HG02642 (cell line): ENCODE results near the gene TNFRSF18.
"Not testable (repeated sequence)": the region's sequence is repeated elsewhere in the genome, so short reads cannot be mapped to it uniquely, and the experiment has no call there.

Source experiments
- ATAC-seq: cut with Tn5 transposase; IDR thresholded peaks from one replicate; pipeline ENCODE4 v1.9.1; 2021; ENCODE audit warnings: mild to moderate bottlenecking; ENCODE audit not compliant: unreplicated experiment, poor library complexity

The TNFRSF18 gene

DNA sequence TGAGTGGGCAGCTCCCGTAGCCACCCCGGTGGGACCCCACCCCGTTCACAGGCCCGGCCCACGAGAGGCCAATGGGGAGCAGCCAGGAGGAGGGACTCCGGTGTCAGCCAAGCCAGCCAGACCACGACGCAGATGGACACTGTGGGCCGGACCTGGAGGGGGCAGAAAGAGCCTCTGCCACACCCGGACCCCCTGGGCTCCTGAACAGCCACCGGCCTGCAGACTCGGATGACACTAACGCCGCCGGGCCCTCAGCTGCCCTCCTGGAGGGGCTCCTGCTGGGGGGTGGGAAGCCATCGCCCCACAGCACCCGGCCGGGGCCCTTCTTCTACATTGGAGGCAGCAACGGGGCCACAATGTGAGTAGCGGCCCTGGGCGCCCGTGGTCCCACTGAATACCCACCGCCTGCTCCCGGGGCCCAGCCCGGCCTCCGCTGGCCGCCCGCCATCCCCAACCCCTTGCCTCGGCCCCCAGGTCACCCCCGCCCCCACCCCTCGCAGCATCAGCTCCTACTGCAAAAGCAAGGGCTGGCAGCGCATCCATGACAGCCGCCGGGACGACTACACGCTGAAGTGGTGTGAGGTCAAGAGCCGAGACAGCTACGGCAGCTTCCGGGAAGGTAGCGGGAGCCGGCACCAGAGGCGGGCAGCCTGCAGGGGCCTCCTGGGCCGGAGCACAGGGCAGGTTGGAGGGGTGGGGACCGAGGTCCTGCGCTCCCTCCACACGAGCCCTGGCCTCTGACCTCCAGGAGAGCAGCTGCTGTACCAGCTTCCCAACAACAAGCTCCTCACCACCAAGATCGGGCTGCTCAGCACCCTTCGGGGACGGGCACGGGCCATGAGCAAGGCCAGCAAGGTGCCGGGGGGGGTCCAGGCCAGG lies 26.2 kb downstream of the TNFRSF18 start:
- ATAC-seq: no peak

DNA sequence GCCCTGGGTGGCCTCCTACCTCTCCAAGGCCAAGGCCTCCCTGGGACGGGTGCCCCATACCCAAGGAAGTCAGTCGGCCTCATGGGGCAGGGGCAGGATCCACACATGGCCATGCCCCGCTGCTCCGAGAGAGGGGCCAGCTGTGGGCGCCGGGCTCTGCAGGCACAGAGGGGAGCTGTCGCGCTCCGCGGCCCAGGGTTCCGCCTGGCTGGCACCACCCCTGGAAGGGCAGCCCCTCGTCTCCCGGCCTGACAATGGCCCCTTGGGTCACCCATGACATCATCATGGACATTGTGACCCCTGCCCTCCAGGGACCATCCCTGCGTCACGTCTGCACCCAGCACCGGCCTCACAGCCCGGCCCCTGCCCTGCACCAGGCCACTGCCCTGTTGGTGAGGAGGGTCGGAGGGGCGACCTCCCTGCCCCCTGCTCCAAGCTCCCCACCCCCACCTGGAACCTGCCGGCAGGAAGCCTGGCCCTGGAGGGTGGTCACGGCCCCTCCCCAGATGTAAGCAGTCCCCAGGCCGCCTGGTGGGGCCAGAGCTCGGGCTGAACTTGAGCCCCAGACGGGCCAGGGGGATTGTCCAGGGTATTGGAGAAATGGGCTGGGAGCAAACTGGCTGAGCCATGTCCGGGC lies 26.9 kb downstream of the TNFRSF18 start:
- no peak for ATAC-seq

- no peak for ATAC-seq
Measured at GRCh38 chr1:1178794-1179331, 27.5 kb downstream of the TNFRSF18 start.

DNA sequence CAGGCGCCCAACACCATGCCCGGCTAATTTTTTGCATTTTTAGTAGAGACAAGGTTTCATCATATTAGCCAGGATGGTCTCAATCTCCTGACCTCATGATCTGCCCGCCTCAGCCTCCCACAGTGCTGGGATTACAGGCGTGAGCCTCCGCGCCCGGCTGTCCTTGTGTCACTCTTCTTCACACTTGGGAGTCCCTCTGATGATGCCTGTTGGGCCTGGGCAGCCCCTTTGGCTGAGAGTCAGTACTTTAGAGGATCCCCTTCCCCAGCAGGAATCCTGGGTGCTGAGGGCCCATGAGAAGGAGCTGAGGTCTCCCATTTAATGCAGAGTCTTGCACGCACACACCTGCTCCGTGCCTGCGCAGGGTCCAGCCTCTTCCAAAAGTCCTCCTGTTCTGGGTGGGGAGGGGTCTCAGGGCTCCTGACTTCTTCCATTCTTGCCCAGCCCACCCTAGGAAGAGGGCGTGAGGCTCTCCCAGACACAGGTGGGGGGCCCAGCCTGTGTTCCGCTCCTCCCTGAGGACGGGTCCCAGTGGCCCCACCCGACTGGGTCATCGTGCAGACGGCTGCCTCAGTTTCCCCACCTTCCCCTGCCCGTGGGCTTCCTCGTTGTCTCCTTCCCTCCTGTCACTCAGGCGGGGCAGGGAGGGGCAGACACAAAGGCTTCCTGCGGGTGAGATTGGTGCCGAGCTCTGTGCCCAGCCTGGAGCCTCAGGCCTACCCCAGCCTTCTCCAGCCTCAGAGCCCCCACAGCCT lies 28.8 kb downstream of the TNFRSF18 start:
- no peak for ATAC-seq

- ATAC-seq: no peak
Measured at GRCh38 chr1:1176931-1177330, 29.5 kb downstream of the TNFRSF18 start.

GRCh38 chr1:1176063-1176761 lies 30.2 kb downstream of the TNFRSF18 start:
- ATAC-seq: not testable (repeated sequence)

GRCh38 chr1:1175221-1176062 lies 30.9 kb downstream of the TNFRSF18 start:
- no peak for ATAC-seq

DNA sequence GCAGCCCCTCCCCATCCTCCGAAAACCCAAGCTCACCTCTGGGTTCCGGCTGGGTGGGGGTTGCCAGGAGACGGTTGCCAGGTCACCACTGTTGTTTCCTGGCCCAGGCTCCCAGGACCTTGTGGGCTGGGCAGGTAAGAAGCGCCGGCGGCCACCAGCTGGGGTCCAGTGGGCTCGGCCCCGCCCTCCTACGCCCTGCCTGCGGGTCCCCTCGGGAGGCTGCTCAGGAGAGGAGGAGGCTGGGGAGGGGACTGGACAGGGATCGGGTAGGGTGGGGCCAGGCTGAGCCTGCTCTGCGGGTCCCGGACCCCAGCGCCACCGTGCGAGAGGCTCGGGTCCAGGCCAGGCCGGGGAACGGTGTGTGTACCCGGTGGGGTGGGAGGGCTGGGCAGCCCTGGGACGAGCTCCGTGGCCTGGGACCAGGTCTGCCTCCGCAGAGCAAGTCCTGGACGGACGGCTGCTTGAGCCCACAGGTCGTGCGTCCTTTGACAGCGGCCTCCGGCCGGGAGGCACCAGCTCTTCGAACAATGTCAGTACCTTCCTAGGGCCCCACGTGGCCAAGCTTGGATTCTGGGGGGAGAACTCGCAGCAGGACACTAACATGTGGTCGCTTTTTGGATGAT lies 32.5 kb downstream of the TNFRSF18 start, which contains the start of gene TTLL10:
Gene TTLL10, plus strand, starts transcription at position 88 of the 623 bp plus-strand sequence. CDS start 5,336 bp downstream, outside the sequence.
- ATAC-seq: no peak

- no peak for ATAC-seq
Measured at GRCh38 chr1:1173061-1173792, 33.2 kb downstream of the TNFRSF18 start.

DNA sequence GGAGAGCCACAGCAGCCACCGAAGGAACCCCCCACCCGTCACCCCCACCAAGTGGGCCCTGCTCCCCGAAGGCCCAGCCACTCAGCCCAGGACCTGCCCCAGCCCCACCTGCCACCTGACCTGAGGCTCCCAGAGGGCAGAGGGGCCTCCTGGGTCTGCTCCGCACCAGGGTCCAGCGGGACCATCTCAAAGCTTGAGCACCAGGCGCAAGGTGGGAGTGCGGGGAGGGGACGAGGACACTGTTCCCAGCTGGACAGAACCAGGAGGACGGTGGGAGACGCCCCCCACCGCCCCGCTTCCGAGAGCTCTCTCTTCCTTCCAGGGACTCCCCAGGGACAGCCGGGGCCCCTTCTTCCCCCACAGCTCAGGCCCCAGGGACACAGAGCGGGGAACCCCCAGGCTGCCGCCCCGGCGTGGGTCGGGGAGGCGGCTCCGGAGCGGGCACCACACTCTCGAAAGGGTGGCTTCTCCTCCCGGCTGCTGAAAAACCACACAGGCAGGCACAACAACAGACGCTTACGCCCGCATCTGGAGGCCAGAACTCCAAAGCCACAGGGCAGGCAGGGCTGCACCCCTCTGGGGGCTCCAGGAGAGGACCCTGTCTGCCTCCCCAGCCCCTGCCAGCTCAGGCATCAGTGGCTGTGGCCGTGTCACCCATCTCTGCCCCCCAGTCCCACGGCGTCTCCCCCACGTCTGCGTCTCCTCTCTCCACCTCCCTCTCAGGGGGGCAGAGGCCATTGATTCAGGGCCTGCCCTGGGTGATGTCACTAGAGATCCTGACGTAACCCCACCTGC lies 34.6 kb downstream of the TNFRSF18 start:
- ATAC-seq: no peak

GRCh38 chr1:1171161-1171545 lies 35.2 kb downstream of the TNFRSF18 start:
- ATAC-seq: no peak

DNA sequence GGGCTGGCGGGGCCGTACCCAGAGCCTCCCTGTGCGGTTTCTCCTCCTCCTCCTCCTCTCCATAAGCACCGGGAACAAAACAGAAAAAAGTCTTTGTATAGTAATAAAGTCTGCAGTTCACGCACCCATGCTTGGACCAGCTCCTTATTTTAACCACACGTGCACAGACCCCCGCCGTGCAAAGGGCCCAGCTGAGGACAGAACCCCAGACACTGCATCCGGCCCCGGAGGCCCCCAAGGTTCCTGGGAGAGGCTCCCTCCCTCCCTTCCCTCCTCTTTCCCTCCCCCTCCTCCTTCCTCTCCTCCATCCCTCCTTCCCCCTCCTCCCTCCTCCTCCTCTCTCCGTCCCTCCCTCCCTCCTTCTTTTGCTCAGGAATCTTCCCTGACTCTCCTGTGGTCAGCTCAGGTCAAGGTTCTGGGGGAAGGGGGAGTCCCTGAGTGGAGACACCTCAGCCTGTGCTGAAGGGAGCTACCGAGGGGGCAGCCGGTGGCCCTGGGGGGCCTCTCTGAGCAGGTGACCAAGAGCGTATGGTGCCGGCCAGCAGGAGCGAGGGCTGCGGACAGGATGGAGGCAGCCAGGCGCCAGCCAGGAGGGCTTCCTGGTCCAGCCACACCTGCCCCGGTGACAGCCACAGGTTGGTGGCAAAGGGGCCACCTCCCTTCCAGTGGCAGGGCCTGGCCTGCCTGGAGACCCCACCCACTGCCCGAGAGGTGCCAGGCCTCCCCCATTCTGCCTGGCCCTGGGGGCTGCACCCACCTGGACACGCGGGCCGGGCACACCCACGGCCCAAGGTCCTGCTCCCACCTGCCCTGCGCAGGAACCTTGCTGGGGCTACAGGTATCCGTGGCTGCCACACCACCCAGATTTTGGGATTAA lies 35.9 kb downstream of the TNFRSF18 start:
- ATAC-seq: no peak

DNA sequence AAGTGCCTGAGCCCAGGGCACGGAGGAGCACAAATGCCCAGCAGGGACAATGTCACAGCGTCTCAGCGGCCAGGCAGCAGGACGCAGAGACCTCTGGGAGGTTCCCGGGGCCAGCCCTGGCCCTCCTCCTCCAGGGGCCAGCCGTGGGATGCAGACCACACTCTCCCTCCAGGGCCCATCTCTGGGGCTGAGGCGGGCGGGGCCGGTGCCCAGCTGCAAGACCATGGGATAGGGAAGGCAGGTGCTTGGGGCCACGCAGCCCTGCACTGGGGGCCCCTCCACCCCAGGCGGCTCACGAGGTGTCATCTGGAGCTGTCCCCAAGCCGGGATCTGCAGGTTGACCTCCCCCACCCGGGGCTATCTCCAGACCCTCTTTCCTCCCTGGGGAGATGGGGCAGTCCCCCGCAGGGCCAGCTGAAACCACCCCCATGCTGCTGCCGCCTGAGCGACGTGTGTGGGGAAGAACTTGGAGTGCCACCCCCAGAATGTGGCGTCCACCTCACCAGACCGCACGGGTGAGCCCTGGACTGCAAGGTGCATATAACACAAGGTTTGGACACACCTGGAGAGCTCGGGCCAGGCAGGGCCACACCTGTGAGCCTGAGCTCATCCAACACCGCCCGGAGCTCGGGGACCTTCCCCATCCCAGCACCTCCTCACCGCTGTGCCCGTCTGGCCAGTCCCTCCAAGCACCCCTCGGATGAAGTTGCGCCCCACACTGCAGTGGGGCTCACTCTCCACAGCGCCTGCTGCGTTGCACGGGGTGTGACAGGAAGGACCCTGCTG lies 36.8 kb downstream of the TNFRSF18 start:
- ATAC-seq: no peak

GRCh38 chr1:1168451-1169411 lies 37.7 kb downstream of the TNFRSF18 start:
- ATAC-seq: no peak
